ENCODE data around the gene TMEM53.
A peak's percentile ranks its signal among the peaks of the same experiment; 100 is the strongest.
"Not testable (repeated sequence)": the region's sequence is repeated elsewhere in the genome, so short reads cannot be mapped to it uniquely, and the experiment has no call there.

Gene TMEM53

GRCh38 chr1:44670751-44671640 lies 3.3 kb downstream of the TMEM53 start:
- no peak for TF ChIP-seq CTCF (conservative IDR thresholded peaks at IDR 0.05)
- H3K27ac ChIP-seq = no peak overlapping the region

GRCh38 chr1:44666719-44667118 lies 7.6 kb downstream of the TMEM53 start:
- H3K27ac ChIP-seq = not testable (repeated sequence)

- no peak overlapping the region for H3K27ac ChIP-seq
- no peak for TF ChIP-seq CTCF (conservative IDR thresholded peaks at IDR 0.05)
Observed at GRCh38 chr1:44664730-44665370, 9.4 kb downstream of the TMEM53 start.

GRCh38 chr1:44663417-44663816 lies 10.9 kb downstream of the TMEM53 start:
- no peak for TF ChIP-seq CTCF (conservative IDR thresholded peaks at IDR 0.05)
- H3K27ac ChIP-seq = no peak overlapping the region

- 0 out of 2 replicates have a peak overlapping the region, but pooled peaks have one; percentile 22 for H3K27ac ChIP-seq
- no peak for TF ChIP-seq CTCF (conservative IDR thresholded peaks at IDR 0.05)
Observed at GRCh38 chr1:44662683-44663030, 11.6 kb downstream of the TMEM53 start.

GRCh38 chr1:44661781-44662682 lies 12.2 kb downstream of the TMEM53 start:
- H3K27ac ChIP-seq = peak overlapping the region; percentile 22; the same call in 1 of the 2 replicates
- TF ChIP-seq CTCF (conservative IDR thresholded peaks at IDR 0.05) = no peak

GRCh38 chr1:44660176-44660575 lies 14.1 kb downstream of the TMEM53 start:
- peak overlapping the region; percentile 46 for H3K27ac ChIP-seq
- TF ChIP-seq CTCF (conservative IDR thresholded peaks at IDR 0.05) = no peak
